Measurements from ENCODE around the gene PREP.

The PREP gene

GRCh38 chr6:105282631-105283585, 120.0 kb downstream of the PREP start:
- FAIRE-seq, result no peak
- TF ChIP-seq POLR2A (IDR thresholded peaks at IDR 0.05; ENCODE audit: low read depth, low read length), result no peak
- TF ChIP-seq TAF1 (IDR thresholded peaks at IDR 0.05; ENCODE audit: low read depth, low read length), result no peak
- no peak for TF ChIP-seq POU2F2 (IDR thresholded peaks at IDR 0.05; ENCODE audit: low read depth, low read length)
- no peak for TF ChIP-seq POLR2AphosphoS5 (IDR thresholded peaks at IDR 0.05; ENCODE audit: low read depth, low read length)
- no peak for TF ChIP-seq PAX5 (IDR thresholded peaks at IDR 0.05; ENCODE audit: insufficient read depth, low read length, severe bottlenecking)
- no peak for TF ChIP-seq SPI1 (IDR thresholded peaks at IDR 0.05; ENCODE audit: low read depth, low read length)
- no peak for DNase-seq (ENCODE audit: insufficient read length, low spot score)

GRCh38 chr6:105280033-105280432, 122.8 kb downstream of the PREP start:
- TF ChIP-seq TAF1 (IDR thresholded peaks at IDR 0.05; ENCODE audit: low read depth, low read length) (no peak), POLR2A (IDR thresholded peaks at IDR 0.05; ENCODE audit: low read depth, low read length) (no peak), SPI1 (IDR thresholded peaks at IDR 0.05; ENCODE audit: low read depth, low read length) (no peak), PAX5 (IDR thresholded peaks at IDR 0.05; ENCODE audit: insufficient read depth, low read length, severe bottlenecking) (no peak), POU2F2 (IDR thresholded peaks at IDR 0.05; ENCODE audit: low read depth, low read length) (no peak), POLR2AphosphoS5 (IDR thresholded peaks at IDR 0.05; ENCODE audit: low read depth, low read length) (no peak)
- DNase-seq (ENCODE audit: insufficient read length, low spot score) (no peak), FAIRE-seq (no peak)

GRCh38 chr6:105279463-105279862, 123.4 kb downstream of the PREP start:
- FAIRE-seq (no peak), DNase-seq (ENCODE audit: insufficient read length, low spot score) (no peak)
- TF ChIP-seq TAF1 (IDR thresholded peaks at IDR 0.05; ENCODE audit: low read depth, low read length) (no peak), POLR2AphosphoS5 (IDR thresholded peaks at IDR 0.05; ENCODE audit: low read depth, low read length) (no peak), PAX5 (IDR thresholded peaks at IDR 0.05; ENCODE audit: insufficient read depth, low read length, severe bottlenecking) (no peak), POU2F2 (IDR thresholded peaks at IDR 0.05; ENCODE audit: low read depth, low read length) (no peak), POLR2A (IDR thresholded peaks at IDR 0.05; ENCODE audit: low read depth, low read length) (no peak), SPI1 (IDR thresholded peaks at IDR 0.05; ENCODE audit: low read depth, low read length) (no peak)

GRCh38 chr6:105278813-105279212, 124.1 kb downstream of the PREP start:
- TF ChIP-seq SPI1 (IDR thresholded peaks at IDR 0.05; ENCODE audit: low read depth, low read length), result no peak
- TF ChIP-seq POLR2A (IDR thresholded peaks at IDR 0.05; ENCODE audit: low read depth, low read length), result no peak
- TF ChIP-seq PAX5 (IDR thresholded peaks at IDR 0.05; ENCODE audit: insufficient read depth, low read length, severe bottlenecking), result no peak
- TF ChIP-seq POU2F2 (IDR thresholded peaks at IDR 0.05; ENCODE audit: low read depth, low read length), result no peak
- TF ChIP-seq TAF1 (IDR thresholded peaks at IDR 0.05; ENCODE audit: low read depth, low read length), result no peak
- TF ChIP-seq POLR2AphosphoS5 (IDR thresholded peaks at IDR 0.05; ENCODE audit: low read depth, low read length), result no peak
- DNase-seq (ENCODE audit: insufficient read length, low spot score) (no peak), FAIRE-seq (no peak)

GRCh38 chr6:105278035-105278434, 124.8 kb downstream of the PREP start:
- FAIRE-seq (no peak), DNase-seq (ENCODE audit: insufficient read length, low spot score) (no peak)
- no peak for TF ChIP-seq POLR2AphosphoS5 (IDR thresholded peaks at IDR 0.05; ENCODE audit: low read depth, low read length)
- no peak for TF ChIP-seq POU2F2 (IDR thresholded peaks at IDR 0.05; ENCODE audit: low read depth, low read length)
- no peak for TF ChIP-seq PAX5 (IDR thresholded peaks at IDR 0.05; ENCODE audit: insufficient read depth, low read length, severe bottlenecking)
- TF ChIP-seq SPI1 (IDR thresholded peaks at IDR 0.05; ENCODE audit: low read depth, low read length), result no peak
- TF ChIP-seq POLR2A (IDR thresholded peaks at IDR 0.05; ENCODE audit: low read depth, low read length), result no peak
- no peak for TF ChIP-seq TAF1 (IDR thresholded peaks at IDR 0.05; ENCODE audit: low read depth, low read length)

GRCh38 chr6:105276374-105276773, 126.5 kb downstream of the PREP start:
- TF ChIP-seq PAX5 (IDR thresholded peaks at IDR 0.05; ENCODE audit: insufficient read depth, low read length, severe bottlenecking), result no peak
- TF ChIP-seq POLR2A (IDR thresholded peaks at IDR 0.05; ENCODE audit: low read depth, low read length), result no peak
- FAIRE-seq, result no peak

GRCh38 chr6:105275542-105275941, 127.3 kb downstream of the PREP start:
- no peak for DNase-seq (ENCODE audit: insufficient read length, low spot score)
- FAIRE-seq, result no peak
- TF ChIP-seq PAX5 (IDR thresholded peaks at IDR 0.05; ENCODE audit: insufficient read depth, low read length, severe bottlenecking) (no peak), POLR2A (IDR thresholded peaks at IDR 0.05; ENCODE audit: low read depth, low read length) (no peak), SPI1 (IDR thresholded peaks at IDR 0.05; ENCODE audit: low read depth, low read length) (no peak), POU2F2 (IDR thresholded peaks at IDR 0.05; ENCODE audit: low read depth, low read length) (no peak), POLR2AphosphoS5 (IDR thresholded peaks at IDR 0.05; ENCODE audit: low read depth, low read length) (no peak), TAF1 (IDR thresholded peaks at IDR 0.05; ENCODE audit: low read depth, low read length) (no peak)

More at GRCh38 chr6:105276374-105276773, 126.5 kb downstream of the PREP start:
- no peak for DNase-seq (ENCODE audit: insufficient read length, low spot score)

- no peak for FAIRE-seq
- no peak for DNase-seq (ENCODE audit: insufficient read length, low spot score)
- TF ChIP-seq TAF1 (IDR thresholded peaks at IDR 0.05; ENCODE audit: low read depth, low read length), result no peak
- no peak for TF ChIP-seq PAX5 (IDR thresholded peaks at IDR 0.05; ENCODE audit: insufficient read depth, low read length, severe bottlenecking)
- TF ChIP-seq SPI1 (IDR thresholded peaks at IDR 0.05; ENCODE audit: low read depth, low read length), result no peak
- TF ChIP-seq POLR2A (IDR thresholded peaks at IDR 0.05; ENCODE audit: low read depth, low read length), result no peak
- no peak for TF ChIP-seq POLR2AphosphoS5 (IDR thresholded peaks at IDR 0.05; ENCODE audit: low read depth, low read length)
- TF ChIP-seq POU2F2 (IDR thresholded peaks at IDR 0.05; ENCODE audit: low read depth, low read length), result no peak
These were observed 128.2 kb downstream of the PREP start for GRCh38 chr6:105274678-105275077.

GRCh38 chr6:105273589-105273988, 129.3 kb downstream of the PREP start:
- DNase-seq (ENCODE audit: insufficient read length, low spot score), result no peak
- no peak for FAIRE-seq
- TF ChIP-seq POLR2A (IDR thresholded peaks at IDR 0.05; ENCODE audit: low read depth, low read length) (no peak), TAF1 (IDR thresholded peaks at IDR 0.05; ENCODE audit: low read depth, low read length) (no peak), POLR2AphosphoS5 (IDR thresholded peaks at IDR 0.05; ENCODE audit: low read depth, low read length) (no peak)
